Left forelimb (tissue), 1 donor: Measurements from ENCODE around the gene IER3.

Source experiments
- DNase-seq: peaks from one replicate; pipeline ENCODE4 v3.0.0-alpha.2; 2018; ENCODE audit warnings: low spot score

IER3 gene

DNA sequence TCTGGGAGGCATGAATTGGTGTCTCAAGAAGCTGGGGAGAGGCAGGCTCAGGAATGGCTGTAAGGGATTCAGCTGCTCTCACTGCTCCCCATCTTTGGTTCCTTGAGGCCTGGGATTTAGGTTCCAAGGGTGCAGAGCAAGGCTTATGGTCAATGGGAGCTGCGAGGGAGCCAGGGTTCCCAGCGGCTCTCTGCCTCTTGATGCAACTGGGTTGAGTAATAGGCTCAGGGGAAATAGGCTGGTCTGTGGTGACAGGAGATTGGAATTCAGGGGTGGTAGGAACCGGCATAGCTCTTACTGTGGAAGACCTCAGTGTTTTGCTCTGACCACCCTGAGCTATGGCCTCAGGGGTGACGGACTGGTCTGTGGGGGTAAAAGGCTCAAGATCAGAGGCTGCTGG, 40.5 kb downstream of the IER3 start:
- DNase-seq, result no peak

DNA sequence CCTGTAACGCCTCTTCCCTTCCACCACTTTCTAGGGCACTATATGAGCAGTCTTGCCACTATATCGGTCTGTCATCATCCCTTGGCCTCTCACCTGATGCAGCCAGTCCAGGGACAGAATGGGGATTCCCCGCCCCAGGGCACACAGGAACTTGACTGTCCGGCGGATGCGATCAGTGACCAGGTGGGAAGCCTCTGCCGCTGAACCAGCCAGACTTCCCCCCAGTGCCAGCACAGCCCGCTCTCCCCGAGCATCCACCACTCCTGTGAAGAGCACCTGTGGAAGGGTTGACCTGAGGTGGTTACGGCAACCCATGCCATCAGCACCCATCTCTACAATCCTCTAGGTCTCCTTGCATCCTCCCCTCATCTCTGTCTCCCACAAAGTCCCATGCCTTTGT, 41.3 kb downstream of the IER3 start:
- no peak for DNase-seq

- DNase-seq, result no peak
Observed at GRCh38 chr6:30700340-30700739, 44.0 kb downstream of the IER3 start.

- DNase-seq, result no peak
Observed at GRCh38 chr6:30696432-30696831, 47.9 kb downstream of the IER3 start.
